ENCODE data around the gene NFATC4.

Gene NFATC4

GRCh38 chr14:24427537-24428508 lies 59.8 kb downstream of the NFATC4 start:
- DNase-seq (ENCODE audit: low read depth in 2 of 2, low spot score in 1 of 2) = no peak

- DNase-seq (ENCODE audit: low read depth in 2 of 2, low spot score in 1 of 2) = no peak
These were observed 60.8 kb downstream of the NFATC4 start for GRCh38 chr14:24428628-24429394.
